HepG2 (cell line): ENCODE data around the gene ILDR2. TPM values are rescaled to one million over a fixed set of nuclear protein-coding genes. Genes with fewer than 3 reads are reported as not detected.

Experiments
- EP300 ChIP-seq, 3 experiments: sonication (generic) in 1 of 3; formaldehyde crosslinking in 1 of 3; IDR thresholded peaks; 2 replicates each; pipeline versions ENCODE4 v1.5.1 to v1.6.1; 2011 to 2020; ENCODE audit warnings: low read depth in 2 of 3, low read length in 2 of 3, borderline replicate concordance in 1 of 3, improper control_type of control experiment in 1 of 3, mild to moderate bottlenecking in 1 of 3, missing genetic modification reagents in 1 of 3, moderate library complexity in 1 of 3
- KDM5A ChIP-seq: fragments of 200-600 bp; sonication (generic); IDR thresholded peaks from 2 replicates; pipeline ENCODE4 v1.7.0; 2018; ENCODE audit warnings: antibody characterized with exemption, mild to moderate bottlenecking, low read length, borderline replicate concordance
- POGZ ChIP-seq: sonication (generic); formaldehyde crosslinking; IDR thresholded peaks from 2 replicates; pipeline ENCODE4 v1.4.0; 2020; ENCODE audit warnings: mild to moderate bottlenecking, missing genetic modification reagents
- SETDB1 ChIP-seq: sonication (generic); formaldehyde crosslinking; IDR thresholded peaks from 2 replicates; pipeline ENCODE4 v1.5.1; 2020; ENCODE audit warnings: missing genetic modification reagents, mild to moderate bottlenecking, borderline replicate concordance
- ZNF3 ChIP-seq: IDR thresholded peaks from 2 replicates; pipeline ENCODE4 v1.7.0; 2017; ENCODE audit warnings: inconsistent platforms
- polyA plus RNA-seq, 8 experiments: library from polyadenylated mRNA; depleted of rRNA in 3 of 8; stranded (reverse) in 7 of 8; unstranded in 1 of 8; fragments of >200 nt; fragmentation: Illumina TruSeq in 4 of 8; extraction: Trizol in 4 of 8; gene quantifications; 2 replicates each; pipeline versions ENCODE4 v1.2.1 to v1.2.3, GENCODE V29; 2011 to 2016; ENCODE audit warnings: low read depth in 4 of 8, missing spikeins in 1 of 8, mixed read lengths in 1 of 8; ENCODE audit not compliant: insufficient read depth in 1 of 8
- total RNA-seq, 5 experiments: library from RNA; depleted of rRNA; stranded (reverse); fragments of >200 nt; fragmentation: Illumina TruSeq; extraction: Trizol; gene quantifications; 2 replicates each; pipeline ENCODE4 v1.2.3, GENCODE V29; 2016; ENCODE audit warnings: low read depth in 1 of 5
- TF ChIP-seq, protein P1 (sequence below): sonication (generic); formaldehyde crosslinking; IDR thresholded peaks from 2 replicates; pipeline ENCODE4 v1.4.0; 2020; ENCODE audit warnings: mild to moderate bottlenecking, missing genetic modification reagents
- TF ChIP-seq, protein P2 (sequence below): fragments of 450-650 bp; IDR thresholded peaks from 2 replicates; pipeline ENCODE4 v1.6.1; 2016
- TF ChIP-seq, protein P3 (sequence below): IDR thresholded peaks from 2 replicates; pipeline ENCODE4 v1.6.1; 2016; ENCODE audit warnings: missing biosample characterization, missing genetic modification reagents, low read depth
- TF ChIP-seq, protein P4 (sequence below): sonication (generic); formaldehyde crosslinking; IDR thresholded peaks from 2 replicates; pipeline ENCODE4 v1.5.0; 2020; ENCODE audit warnings: missing genetic modification reagents
- TF ChIP-seq, protein P5 (sequence below): sonication (generic); formaldehyde crosslinking; IDR thresholded peaks from 2 replicates; pipeline ENCODE4 v1.8.0; 2022; ENCODE audit warnings: missing genetic modification reagents, mild to moderate bottlenecking, borderline replicate concordance

ILDR2 gene
- total and polyA plus RNA-seq, 2 of the 13 experiments (the other 11 are each of a cell fraction or from before 2014, with no cell fraction given) = 0.04 TPM; not detected in 1

DNA sequence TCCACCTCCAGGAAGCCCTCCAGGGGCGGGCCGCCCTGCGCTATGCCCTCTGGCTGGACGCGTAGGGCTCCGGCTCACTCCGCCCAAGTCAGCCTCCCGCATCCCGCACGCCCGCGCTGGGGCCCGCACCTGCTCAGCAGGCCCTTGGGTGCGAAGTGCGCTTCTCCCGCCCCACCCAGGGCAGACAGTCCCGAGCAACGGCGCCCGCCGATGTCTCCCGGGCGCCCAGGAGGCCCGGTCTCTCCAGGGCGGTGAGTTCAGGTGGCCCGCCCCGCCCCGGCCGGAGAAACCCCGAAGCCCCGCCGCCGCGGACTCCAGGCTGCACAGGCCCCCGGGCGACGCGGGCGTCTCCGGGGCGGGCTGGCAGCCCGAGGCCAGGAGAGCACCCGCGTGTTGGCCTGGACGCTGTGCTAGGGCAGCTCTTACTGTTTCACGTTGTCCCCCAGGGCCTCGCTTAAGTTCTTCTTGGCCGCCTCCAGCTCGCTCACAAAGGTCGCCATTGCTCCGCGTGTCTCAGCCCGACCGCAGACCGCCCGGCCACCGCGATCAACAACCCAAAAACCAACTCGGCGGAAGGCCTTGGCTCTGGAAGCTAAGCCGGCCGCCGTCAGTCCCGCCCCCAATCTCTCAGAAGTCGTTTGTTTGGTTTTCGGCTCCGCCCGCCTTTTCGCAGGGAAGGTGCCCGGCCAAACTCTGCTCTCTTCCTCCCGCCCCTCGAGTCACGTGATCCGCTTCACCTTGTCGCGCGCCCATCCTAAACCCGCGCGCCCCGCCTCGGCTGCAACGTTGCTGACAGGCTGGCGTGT, 99.4 kb downstream of the ILDR2 start, which contains the start of gene TADA1 (continued):
- TF ChIP-seq, protein P1, sequence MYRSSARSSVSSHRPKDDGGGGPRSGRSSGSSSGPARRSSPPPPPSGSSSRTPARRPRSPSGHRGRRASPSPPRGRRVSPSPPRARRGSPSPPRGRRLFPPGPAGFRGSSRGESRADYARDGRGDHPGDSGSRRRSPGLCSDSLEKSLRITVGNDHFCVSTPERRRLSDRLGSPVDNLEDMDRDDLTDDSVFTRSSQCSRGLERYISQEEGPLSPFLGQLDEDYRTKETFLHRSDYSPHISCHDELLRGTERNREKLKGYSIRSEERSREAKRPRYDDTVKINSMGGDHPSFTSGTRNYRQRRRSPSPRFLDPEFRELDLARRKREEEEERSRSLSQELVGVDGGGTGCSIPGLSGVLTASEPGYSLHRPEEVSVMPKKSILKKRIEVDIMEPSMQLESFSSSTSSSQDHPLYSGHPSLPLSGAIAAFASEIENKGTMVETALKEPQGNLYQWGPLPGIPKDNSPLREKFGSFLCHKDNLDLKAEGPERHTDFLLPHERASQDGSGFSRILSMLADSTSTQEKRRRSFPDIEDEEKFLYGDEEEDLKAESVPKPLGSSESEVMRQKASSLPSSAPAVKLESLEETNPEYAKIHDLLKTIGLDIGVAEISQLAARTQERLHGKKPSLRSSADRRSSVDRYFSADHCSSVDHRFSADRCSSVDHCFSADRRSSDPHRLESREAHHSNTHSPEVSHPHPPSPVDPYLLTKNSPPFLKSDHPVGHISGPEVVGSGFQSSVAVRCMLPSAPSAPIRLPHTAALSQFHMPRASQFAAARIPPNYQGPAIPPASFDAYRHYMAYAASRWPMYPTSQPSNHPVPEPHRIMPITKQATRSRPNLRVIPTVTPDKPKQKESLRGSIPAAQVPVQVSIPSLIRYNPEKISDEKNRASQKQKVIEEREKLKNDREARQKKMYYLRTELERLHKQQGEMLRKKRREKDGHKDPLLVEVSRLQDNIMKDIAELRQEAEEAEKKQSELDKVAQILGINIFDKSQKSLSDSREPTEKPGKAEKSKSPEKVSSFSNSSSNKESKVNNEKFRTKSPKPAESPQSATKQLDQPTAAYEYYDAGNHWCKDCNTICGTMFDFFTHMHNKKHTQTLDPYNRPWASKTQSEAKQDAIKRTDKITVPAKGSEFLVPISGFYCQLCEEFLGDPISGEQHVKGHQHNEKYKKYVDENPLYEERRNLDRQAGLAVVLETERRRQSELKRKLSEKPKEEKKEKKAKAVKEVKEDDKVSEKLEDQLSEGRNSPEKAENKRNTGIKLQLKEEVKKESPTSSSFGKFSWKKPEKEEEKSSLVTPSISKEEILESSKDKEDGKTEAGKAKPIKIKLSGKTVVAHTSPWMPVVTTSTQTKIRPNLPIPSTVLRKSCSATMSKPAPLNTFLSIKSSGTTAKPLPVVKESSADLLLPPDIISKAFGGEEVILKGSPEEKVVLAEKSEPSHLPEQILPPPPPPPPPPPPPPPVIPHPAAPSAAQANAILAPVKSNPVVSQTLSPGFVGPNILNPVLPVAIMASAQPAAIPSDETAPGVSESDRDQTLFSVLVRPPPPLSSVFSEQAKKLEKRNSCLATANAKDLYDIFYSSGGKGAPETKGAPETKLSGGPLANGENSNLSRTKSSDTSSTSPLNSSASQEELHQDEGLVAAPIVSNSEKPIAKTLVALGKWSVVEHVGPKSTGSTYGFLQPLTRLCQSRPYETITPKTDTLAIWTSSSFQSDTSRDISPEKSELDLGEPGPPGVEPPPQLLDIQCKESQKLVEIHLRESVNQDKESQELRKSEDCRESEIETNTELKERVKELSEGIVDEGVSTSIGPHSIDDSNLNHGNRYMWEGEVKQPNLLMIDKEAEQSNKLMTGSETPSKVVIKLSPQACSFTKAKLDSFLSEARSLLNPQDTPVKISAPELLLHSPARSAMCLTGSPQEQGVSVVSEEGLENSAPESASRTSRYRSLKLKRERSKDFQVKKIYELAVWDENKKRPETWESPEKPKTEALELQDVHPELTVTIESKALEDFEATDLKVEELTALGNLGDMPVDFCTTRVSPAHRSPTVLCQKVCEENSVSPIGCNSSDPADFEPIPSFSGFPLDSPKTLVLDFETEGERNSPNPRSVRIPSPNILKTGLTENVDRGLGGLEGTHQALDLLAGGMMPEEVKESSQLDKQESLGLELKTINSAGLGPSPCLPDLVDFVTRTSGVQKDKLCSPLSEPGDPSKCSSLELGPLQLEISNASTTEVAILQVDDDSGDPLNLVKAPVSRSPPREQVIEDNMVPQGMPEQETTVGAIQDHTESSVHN (CRISPR knock-in tag) = no peak
- TF ChIP-seq, protein P2, sequence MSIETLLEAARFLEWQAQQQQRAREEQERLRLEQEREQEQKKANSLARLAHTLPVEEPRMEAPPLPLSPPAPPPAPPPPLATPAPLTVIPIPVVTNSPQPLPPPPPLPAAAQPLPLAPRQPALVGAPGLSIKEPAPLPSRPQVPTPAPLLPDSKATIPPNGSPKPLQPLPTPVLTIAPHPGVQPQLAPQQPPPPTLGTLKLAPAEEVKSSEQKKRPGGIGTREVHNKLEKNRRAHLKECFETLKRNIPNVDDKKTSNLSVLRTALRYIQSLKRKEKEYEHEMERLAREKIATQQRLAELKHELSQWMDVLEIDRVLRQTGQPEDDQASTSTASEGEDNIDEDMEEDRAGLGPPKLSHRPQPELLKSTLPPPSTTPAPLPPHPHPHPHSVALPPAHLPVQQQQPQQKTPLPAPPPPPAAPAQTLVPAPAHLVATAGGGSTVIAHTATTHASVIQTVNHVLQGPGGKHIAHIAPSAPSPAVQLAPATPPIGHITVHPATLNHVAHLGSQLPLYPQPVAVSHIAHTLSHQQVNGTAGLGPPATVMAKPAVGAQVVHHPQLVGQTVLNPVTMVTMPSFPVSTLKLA = peak; percentile 57
- no peak for TF ChIP-seq SETDB1 (CRISPR knock-in tag)
- TF ChIP-seq, protein P3, sequence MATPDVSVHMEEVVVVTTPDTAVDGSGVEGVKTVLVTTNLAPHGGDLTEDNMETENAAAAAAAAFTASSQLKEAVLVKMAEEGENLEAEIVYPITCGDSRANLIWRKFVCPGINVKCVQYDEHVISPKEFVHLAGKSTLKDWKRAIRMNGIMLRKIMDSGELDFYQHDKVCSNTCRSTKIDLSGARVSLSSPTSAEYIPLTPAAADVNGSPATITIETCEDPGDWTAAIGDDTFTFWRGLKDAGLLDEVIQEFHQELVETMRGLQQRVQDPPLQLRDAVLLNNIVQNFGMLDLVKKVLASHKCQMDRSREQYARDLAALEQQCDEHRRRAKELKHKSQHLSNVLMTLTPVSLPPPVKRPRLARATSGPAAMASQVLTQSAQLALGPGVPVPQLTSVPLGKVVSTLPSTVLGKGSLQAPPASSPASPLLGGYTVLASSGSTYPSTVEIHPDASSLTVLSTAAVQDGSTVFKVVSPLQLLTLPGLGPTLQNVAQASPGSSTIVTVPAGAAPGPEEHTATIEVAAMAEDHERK (CRISPR knock-in tag) = no peak
- no peak for TF ChIP-seq EP300 (IDR thresholded peaks at IDR 0.05; ENCODE audit: low read depth in 2 of 2, low read length in 2 of 2)
- peak; percentile 41; the same call in 1 of the 2 replicates for TF ChIP-seq EP300 (CRISPR knock-in tag; IDR thresholded peaks at IDR 0.05; ENCODE audit: borderline replicate concordance)
- TF ChIP-seq ZNF3 (CRISPR knock-in tag) = no peak
- TF ChIP-seq KDM5A = peak; percentile 45; the same call in 1 of the 2 replicates
- TF ChIP-seq, protein P4, sequence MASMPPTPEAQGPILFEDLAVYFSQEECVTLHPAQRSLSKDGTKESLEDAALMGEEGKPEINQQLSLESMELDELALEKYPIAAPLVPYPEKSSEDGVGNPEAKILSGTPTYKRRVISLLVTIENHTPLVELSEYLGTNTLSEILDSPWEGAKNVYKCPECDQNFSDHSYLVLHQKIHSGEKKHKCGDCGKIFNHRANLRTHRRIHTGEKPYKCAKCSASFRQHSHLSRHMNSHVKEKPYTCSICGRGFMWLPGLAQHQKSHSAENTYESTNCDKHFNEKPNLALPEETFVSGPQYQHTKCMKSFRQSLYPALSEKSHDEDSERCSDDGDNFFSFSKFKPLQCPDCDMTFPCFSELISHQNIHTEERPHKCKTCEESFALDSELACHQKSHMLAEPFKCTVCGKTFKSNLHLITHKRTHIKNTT (CRISPR knock-in tag) = no peak
- TF ChIP-seq, protein P5, sequence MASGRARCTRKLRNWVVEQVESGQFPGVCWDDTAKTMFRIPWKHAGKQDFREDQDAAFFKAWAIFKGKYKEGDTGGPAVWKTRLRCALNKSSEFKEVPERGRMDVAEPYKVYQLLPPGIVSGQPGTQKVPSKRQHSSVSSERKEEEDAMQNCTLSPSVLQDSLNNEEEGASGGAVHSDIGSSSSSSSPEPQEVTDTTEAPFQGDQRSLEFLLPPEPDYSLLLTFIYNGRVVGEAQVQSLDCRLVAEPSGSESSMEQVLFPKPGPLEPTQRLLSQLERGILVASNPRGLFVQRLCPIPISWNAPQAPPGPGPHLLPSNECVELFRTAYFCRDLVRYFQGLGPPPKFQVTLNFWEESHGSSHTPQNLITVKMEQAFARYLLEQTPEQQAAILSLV (CRISPR knock-in tag) = peak; percentile 92
- peak; percentile 70 for TF ChIP-seq POGZ (CRISPR knock-in tag)
